GM18867 (cell line): ENCODE results near the gene PDGFA.

ENCODE experiments used
- ATAC-seq: cut with Tn5 transposase; IDR thresholded peaks from one replicate; pipeline ENCODE4 v1.9.1; 2021; ENCODE audit warnings: mild to moderate bottlenecking, moderate library complexity; ENCODE audit not compliant: unreplicated experiment

Gene PDGFA

GRCh38 chr7:475951-476441, 43.6 kb downstream of the PDGFA start:
- ATAC-seq: no peak

- no peak for ATAC-seq
Measured at GRCh38 chr7:475425-475728, 44.3 kb downstream of the PDGFA start.

GRCh38 chr7:474605-475424, 44.8 kb downstream of the PDGFA start:
- no peak for ATAC-seq

GRCh38 chr7:473870-474604, 45.6 kb downstream of the PDGFA start:
- no peak for ATAC-seq

GRCh38 chr7:473211-473734, 46.4 kb downstream of the PDGFA start:
- ATAC-seq: no peak

- no peak for ATAC-seq
Measured at GRCh38 chr7:472640-472957, 47.0 kb downstream of the PDGFA start.

GRCh38 chr7:471866-472639, 47.6 kb downstream of the PDGFA start:
- no peak for ATAC-seq

- no peak for ATAC-seq
Measured at GRCh38 chr7:471191-471865, 48.3 kb downstream of the PDGFA start.

GRCh38 chr7:469563-469961, 50.1 kb downstream of the PDGFA start:
- ATAC-seq: no peak

GRCh38 chr7:468681-469562, 50.7 kb downstream of the PDGFA start:
- no peak for ATAC-seq

GRCh38 chr7:467856-468545, 51.6 kb downstream of the PDGFA start:
- ATAC-seq: no peak

- ATAC-seq: no peak
Measured at GRCh38 chr7:467393-467828, 52.2 kb downstream of the PDGFA start.

GRCh38 chr7:466465-467191, 53.0 kb downstream of the PDGFA start:
- no peak for ATAC-seq

- ATAC-seq: no peak
Measured at GRCh38 chr7:465710-466400, 53.8 kb downstream of the PDGFA start.

GRCh38 chr7:464454-465401, 54.9 kb downstream of the PDGFA start:
- no peak for ATAC-seq

- ATAC-seq: no peak
Measured at GRCh38 chr7:463817-464453, 55.7 kb downstream of the PDGFA start.
